ENCODE data around the gene ATP6V0B. TPM values are rescaled to one million over a fixed set of nuclear protein-coding genes. Genes with fewer than 3 reads are reported as not detected.

The ATP6V0B gene
- total and polyA plus RNA-seq, 2 of the 13 experiments (the other 11 are each of a cell fraction or from before 2014, with no cell fraction given) = 157 to 161 TPM

DNA sequence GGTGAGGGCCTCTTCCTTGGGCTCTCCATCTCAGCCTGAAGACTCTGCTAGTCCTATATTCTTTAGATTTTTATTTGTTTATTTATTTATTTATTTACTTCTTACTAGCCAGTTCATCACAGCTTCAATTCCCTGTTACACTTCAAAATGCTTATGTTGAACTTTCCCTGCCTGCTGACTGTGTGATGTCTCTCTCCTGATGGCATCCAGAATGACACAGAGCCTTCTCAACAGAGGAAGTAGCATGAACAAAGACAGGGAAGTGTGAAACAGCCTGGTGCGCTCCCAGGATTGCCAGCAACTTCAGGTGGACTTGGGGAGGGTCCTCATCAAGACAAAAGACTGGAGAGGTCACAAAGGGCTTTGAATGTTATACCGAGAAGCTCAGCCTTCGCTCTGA is 32.3 kb upstream of the ATP6V0B start (continued):
- TF ChIP-seq, protein P1, sequence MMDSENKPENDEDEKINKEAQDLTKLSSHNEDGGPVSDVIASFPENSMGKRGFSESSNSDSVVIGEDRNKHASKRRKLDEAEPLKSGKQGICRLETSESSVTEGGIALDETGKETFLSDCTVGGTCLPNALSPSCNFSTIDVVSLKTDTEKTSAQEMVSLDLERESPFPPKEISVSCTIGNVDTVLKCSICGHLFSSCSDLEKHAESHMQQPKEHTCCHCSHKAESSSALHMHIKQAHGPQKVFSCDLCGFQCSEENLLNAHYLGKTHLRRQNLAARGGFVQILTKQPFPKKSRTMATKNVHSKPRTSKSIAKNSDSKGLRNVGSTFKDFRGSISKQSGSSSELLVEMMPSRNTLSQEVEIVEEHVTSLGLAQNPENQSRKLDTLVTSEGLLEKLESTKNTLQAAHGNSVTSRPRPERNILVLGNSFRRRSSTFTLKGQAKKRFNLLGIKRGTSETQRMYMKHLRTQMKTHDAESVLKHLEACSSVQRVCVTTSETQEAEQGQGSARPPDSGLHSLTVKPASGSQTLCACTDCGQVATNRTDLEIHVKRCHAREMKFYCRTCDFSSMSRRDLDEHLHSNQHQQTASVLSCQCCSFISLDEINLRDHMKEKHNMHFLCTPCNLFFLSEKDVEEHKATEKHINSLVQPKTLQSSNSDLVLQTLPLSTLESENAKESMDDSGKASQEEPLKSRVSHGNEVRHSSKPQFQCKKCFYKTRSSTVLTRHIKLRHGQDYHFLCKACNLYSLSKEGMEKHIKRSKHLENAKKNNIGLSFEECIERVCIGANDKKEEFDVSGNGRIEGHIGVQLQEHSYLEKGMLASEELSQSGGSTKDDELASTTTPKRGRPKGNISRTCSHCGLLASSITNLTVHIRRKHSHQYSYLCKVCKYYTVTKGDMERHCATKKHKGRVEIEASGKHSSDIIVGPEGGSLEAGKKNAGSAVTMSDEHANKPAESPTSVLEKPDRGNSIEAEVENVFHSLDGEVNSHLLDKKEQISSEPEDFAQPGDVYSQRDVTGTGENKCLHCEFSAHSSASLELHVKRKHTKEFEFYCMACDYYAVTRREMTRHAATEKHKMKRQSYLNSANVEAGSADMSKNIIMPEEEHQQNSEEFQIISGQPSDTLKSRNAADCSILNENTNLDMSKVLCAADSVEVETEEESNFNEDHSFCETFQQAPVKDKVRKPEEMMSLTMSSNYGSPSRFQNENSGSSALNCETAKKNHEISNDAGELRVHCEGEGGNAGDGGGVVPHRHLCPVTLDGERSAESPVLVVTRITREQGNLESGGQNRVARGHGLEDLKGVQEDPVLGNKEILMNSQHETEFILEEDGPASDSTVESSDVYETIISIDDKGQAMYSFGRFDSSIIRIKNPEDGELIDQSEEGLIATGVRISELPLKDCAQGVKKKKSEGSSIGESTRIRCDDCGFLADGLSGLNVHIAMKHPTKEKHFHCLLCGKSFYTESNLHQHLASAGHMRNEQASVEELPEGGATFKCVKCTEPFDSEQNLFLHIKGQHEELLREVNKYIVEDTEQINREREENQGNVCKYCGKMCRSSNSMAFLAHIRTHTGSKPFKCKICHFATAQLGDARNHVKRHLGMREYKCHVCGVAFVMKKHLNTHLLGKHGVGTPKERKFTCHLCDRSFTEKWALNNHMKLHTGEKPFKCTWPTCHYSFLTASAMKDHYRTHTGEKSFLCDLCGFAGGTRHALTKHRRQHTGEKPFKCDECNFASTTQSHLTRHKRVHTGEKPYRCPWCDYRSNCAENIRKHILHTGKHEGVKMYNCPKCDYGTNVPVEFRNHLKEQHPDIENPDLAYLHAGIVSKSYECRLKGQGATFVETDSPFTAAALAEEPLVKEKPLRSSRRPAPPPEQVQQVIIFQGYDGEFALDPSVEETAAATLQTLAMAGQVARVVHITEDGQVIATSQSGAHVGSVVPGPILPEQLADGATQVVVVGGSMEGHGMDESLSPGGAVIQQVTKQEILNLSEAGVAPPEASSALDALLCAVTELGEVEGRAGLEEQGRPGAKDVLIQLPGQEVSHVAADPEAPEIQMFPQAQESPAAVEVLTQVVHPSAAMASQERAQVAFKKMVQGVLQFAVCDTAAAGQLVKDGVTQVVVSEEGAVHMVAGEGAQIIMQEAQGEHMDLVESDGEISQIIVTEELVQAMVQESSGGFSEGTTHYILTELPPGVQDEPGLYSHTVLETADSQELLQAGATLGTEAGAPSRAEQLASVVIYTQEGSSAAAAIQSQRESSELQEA (CRISPR knock-in tag; IDR thresholded peaks at IDR 0.05; ENCODE audit: not compliant biosample characterization) = no peak
- TF ChIP-seq U2AF2 (IDR thresholded peaks at IDR 0.05; ENCODE audit: low read depth, low read length) (no peak), RBM22 (optimal IDR thresholded peaks at IDR 0.05; ENCODE audit: low read length) (no peak), KDM1A (CRISPR knock-in tag; IDR thresholded peaks at IDR 0.05) (no peak)

DNA sequence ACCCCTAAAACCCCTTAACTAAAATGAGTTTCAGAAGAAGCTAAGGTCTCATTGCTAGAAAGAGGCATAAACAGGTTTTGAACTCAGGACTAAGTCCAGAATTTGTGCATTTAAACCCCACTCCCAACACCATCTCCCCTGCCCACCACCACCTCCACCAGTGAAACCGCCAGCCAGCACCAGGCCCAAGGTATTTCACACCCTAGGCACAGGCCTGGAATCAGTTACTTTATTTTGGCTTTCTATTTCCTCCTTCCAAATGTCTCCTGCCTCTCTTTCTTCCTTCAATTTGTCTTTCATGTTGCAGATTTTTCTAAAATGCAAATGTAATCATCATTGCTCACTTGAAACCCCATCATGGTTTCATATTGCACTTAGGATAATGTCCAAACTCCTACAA is 29.9 kb upstream of the ATP6V0B start:
- TF ChIP-seq ZFP41 (CRISPR knock-in tag; IDR thresholded peaks at IDR 0.05; ENCODE audit: borderline replicate concordance) (no peak), ZFP36L1 (CRISPR knock-in tag; IDR thresholded peaks at IDR 0.05) (no peak), ISL2 (CRISPR knock-in tag; IDR thresholded peaks at IDR 0.05) (no peak), SIN3B (IDR thresholded peaks at IDR 0.05; ENCODE audit: low read length) (no peak), ZNF230 (CRISPR knock-in tag; IDR thresholded peaks at IDR 0.05) (no peak), ZNF224 (CRISPR knock-in tag; IDR thresholded peaks at IDR 0.05) (no peak), SPEN (CRISPR knock-in tag; IDR thresholded peaks at IDR 0.05; ENCODE audit: low read depth) (no peak)
- H3K27me3 ChIP-seq (ENCODE audit: control insufficient read depth in 1 of 2, insufficient read depth in 2 of 2, low read length in 2 of 2) = no peaks in the 10 kb centered on the region; a peak in 1 of 5 replicates
- CTCF ChIA-PET (ENCODE audit: low intra/inter-chr PET ratio, low total read pairs) = no interaction called here
- no peak overlapping the region for H3K4me3 ChIP-seq (replicated peaks in 1 of 3; ENCODE audit: insufficient read depth in 1 of 3, low read depth in 2 of 3, low read length in 3 of 3)
- H3K4me1 ChIP-seq (ENCODE audit: insufficient read depth, low read length) = peaks cover 27% of the 10 kb centered on the region
- no peak for FAIRE-seq
- 100% methylated on average over 1 of the region's 1 CpG for WGBS (ENCODE audit: low lambda C conversion rate)
- H3K36me3 ChIP-seq (replicated peaks in 1 of 2; ENCODE audit: control insufficient read depth in 1 of 2, insufficient read depth in 2 of 2, low read length in 2 of 2) = no peaks in the 10 kb centered on the region
- no peak for ATAC-seq
- H3K79me2 ChIP-seq (ENCODE audit: insufficient read depth, low read length) = peaks cover 11% of the 10 kb centered on the region
- H2AFZ ChIP-seq (ENCODE audit: low read length) = no peak overlapping the region
- H3K27ac ChIP-seq (ENCODE audit: extremely low read length, insufficient read depth, low read length) = no peak overlapping the region
- intact Hi-C loops (cut with micrococcal nuclease; ENCODE audit: unreplicated experiment) = loop anchor here (5.0 kb wide), 1 partner anchor 238 kb away; the partner anchor contains the start of gene ST3GAL3
- H3K4me2 ChIP-seq (ENCODE audit: low read depth, low read length) = no peak overlapping the region; the same call in 1 of the 2 replicates
- no TSS peak for BruUV-seq (replicated peaks)
- no peaks in the 10 kb centered on the region for H4K20me1 ChIP-seq (ENCODE audit: insufficient read depth, low read length)
- in situ Hi-C loops (cut with HindIII; ENCODE audit: extremely low pct_ligation_motif_present, low pct_unique_long_range_greater_than_20kb) = no loop called here
- no peaks in the 10 kb centered on the region for H3K9me3 ChIP-seq (ENCODE audit: low read length)
- no peak for DNase-seq (ENCODE audit: low spot score)
- H3K9ac ChIP-seq (ENCODE audit: insufficient read depth, low read depth, low read length) = no peak overlapping the region
- POLR2A ChIA-PET = interaction anchor here (3.8 kb wide), 1 partner anchor 30 kb away, joined by 15 read pairs; the partner anchor contains the start of gene ATP6V0B

Measured in HepG2 (cell line).